ENCODE measurements around the gene FFAR1. TPM values are rescaled to one million over a fixed set of nuclear protein-coding genes. Genes with fewer than 3 reads are reported as not detected.
"Not testable (repeated sequence)": the region's sequence is repeated elsewhere in the genome, so short reads cannot be mapped to it uniquely, and the experiment has no call there.

The FFAR1 gene
- total and polyA plus RNA-seq, 2 experiments from 2014 or later: not detected

DNA sequence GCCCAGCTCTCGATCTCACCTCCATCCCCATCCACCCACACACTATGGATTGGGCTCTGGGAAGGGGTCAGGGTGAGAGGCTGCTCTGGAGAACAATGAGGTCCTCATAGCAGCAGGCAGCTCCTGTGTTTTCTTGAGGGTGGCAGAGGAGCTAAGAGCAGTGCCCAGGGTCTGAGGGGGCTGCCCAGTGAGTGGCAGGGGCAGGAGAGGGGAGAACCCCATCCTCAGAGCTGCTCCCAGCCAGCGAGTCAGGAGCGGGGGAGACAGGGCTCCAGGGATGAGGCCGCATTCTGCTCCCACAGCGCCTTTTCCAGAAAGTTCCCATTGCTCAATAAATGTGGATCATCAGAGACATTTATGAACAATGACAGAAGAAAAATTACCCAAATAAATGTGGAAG is 12.4 kb downstream of the FFAR1 start:
- H3F3A ChIP-seq (replicated peaks; ENCODE audit: low read depth); H3K27ac Mint-ChIP-seq; H2AFZ ChIP-seq; H3K4me1 Mint-ChIP-seq; H3K9me3 Mint-ChIP-seq; H3K4me1 ChIP-seq (ENCODE audit: insufficient read depth); H3K36me3 ChIP-seq (ENCODE audit: insufficient read depth); ATAC-seq; H3K27me3 Mint-ChIP-seq (ENCODE audit: insufficient read depth, low read depth, poor library complexity); H3K9me2 ChIP-seq (ENCODE audit: insufficient read depth); H3K27me3 ChIP-seq (ENCODE audit: insufficient read depth); DNase-seq (ENCODE audit: low spot score); H3K4me3 Mint-ChIP-seq; H3K79me2 ChIP-seq (replicated peaks; ENCODE audit: insufficient read depth); H3K4me2 ChIP-seq; H3K36me3 Mint-ChIP-seq (ENCODE audit: low read depth); H3K27ac ChIP-seq (ENCODE audit: low read depth); H3K4me3 ChIP-seq; H4K20me1 ChIP-seq (replicated peaks; ENCODE audit: insufficient read depth): not testable (repeated sequence)

DNA sequence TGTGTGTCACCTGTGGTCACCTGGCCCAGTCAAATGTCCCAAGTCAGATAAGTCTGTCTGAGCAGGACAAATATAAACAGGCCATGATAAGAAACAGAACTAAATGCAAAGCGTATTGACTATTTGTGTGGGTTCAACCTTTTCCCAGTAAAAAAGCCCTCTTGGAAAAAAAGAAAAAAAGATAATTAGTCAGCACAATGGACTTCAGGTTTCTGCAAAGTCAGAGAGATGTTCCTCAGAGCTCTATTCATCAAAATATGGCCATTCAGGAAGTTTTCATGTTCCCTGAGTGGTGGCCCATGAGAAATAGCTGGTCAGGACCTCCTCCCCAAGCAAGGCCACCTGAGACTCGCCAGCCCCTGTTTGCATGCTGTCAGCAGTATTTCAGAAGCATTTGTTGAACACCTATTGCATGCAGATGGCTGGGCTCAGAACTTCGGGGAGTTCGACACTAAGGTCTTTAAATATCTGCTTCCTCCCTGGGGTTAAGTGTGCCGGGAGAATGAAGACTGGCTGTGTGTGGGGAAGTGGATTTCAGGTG is 13.2 kb downstream of the FFAR1 start:
- H2AFZ ChIP-seq: no peak overlapping the region
- no peak overlapping the region for H3K27ac Mint-ChIP-seq
- no peaks in the 10 kb centered on the region for H3F3A ChIP-seq (replicated peaks; ENCODE audit: low read depth)
- H3K79me2 ChIP-seq (replicated peaks; ENCODE audit: insufficient read depth): no peaks in the 10 kb centered on the region
- H3K4me1 ChIP-seq (ENCODE audit: insufficient read depth): no peaks in the 10 kb centered on the region
- H3K27ac ChIP-seq (ENCODE audit: low read depth): no peak overlapping the region
- no peak overlapping the region for H3K4me3 Mint-ChIP-seq
- H3K9me3 Mint-ChIP-seq: no peaks in the 10 kb centered on the region
- no peaks in the 10 kb centered on the region for H3K36me3 ChIP-seq (ENCODE audit: insufficient read depth)
- H3K4me2 ChIP-seq: no peak overlapping the region
- peaks cover 5% of the 10 kb centered on the region for H3K4me1 Mint-ChIP-seq
- ATAC-seq (no peak), DNase-seq (ENCODE audit: low spot score) (no peak)
- H3K9me2 ChIP-seq (ENCODE audit: insufficient read depth): no peaks in the 10 kb centered on the region
- H3K4me3 ChIP-seq: no peak overlapping the region
- H3K36me3 Mint-ChIP-seq (ENCODE audit: low read depth): no peaks in the 10 kb centered on the region
- peaks cover 2% of the 10 kb centered on the region for H3K27me3 Mint-ChIP-seq (ENCODE audit: insufficient read depth, low read depth, poor library complexity)
- TF ChIP-seq ZNF331 (CRISPR knock-in tag; IDR thresholded peaks at IDR 0.05; ENCODE audit: low read depth) (no peak), EZH2phosphoT487 (IDR thresholded peaks at IDR 0.05; ENCODE audit: unreplicated experiment) (no peak)
- TF ChIP-seq, protein P1, sequence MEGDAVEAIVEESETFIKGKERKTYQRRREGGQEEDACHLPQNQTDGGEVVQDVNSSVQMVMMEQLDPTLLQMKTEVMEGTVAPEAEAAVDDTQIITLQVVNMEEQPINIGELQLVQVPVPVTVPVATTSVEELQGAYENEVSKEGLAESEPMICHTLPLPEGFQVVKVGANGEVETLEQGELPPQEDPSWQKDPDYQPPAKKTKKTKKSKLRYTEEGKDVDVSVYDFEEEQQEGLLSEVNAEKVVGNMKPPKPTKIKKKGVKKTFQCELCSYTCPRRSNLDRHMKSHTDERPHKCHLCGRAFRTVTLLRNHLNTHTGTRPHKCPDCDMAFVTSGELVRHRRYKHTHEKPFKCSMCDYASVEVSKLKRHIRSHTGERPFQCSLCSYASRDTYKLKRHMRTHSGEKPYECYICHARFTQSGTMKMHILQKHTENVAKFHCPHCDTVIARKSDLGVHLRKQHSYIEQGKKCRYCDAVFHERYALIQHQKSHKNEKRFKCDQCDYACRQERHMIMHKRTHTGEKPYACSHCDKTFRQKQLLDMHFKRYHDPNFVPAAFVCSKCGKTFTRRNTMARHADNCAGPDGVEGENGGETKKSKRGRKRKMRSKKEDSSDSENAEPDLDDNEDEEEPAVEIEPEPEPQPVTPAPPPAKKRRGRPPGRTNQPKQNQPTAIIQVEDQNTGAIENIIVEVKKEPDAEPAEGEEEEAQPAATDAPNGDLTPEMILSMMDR (conservative IDR thresholded peaks at IDR 0.05; ENCODE audit: low read depth in 2 of 2): no peak
- TF ChIP-seq, protein P2, sequence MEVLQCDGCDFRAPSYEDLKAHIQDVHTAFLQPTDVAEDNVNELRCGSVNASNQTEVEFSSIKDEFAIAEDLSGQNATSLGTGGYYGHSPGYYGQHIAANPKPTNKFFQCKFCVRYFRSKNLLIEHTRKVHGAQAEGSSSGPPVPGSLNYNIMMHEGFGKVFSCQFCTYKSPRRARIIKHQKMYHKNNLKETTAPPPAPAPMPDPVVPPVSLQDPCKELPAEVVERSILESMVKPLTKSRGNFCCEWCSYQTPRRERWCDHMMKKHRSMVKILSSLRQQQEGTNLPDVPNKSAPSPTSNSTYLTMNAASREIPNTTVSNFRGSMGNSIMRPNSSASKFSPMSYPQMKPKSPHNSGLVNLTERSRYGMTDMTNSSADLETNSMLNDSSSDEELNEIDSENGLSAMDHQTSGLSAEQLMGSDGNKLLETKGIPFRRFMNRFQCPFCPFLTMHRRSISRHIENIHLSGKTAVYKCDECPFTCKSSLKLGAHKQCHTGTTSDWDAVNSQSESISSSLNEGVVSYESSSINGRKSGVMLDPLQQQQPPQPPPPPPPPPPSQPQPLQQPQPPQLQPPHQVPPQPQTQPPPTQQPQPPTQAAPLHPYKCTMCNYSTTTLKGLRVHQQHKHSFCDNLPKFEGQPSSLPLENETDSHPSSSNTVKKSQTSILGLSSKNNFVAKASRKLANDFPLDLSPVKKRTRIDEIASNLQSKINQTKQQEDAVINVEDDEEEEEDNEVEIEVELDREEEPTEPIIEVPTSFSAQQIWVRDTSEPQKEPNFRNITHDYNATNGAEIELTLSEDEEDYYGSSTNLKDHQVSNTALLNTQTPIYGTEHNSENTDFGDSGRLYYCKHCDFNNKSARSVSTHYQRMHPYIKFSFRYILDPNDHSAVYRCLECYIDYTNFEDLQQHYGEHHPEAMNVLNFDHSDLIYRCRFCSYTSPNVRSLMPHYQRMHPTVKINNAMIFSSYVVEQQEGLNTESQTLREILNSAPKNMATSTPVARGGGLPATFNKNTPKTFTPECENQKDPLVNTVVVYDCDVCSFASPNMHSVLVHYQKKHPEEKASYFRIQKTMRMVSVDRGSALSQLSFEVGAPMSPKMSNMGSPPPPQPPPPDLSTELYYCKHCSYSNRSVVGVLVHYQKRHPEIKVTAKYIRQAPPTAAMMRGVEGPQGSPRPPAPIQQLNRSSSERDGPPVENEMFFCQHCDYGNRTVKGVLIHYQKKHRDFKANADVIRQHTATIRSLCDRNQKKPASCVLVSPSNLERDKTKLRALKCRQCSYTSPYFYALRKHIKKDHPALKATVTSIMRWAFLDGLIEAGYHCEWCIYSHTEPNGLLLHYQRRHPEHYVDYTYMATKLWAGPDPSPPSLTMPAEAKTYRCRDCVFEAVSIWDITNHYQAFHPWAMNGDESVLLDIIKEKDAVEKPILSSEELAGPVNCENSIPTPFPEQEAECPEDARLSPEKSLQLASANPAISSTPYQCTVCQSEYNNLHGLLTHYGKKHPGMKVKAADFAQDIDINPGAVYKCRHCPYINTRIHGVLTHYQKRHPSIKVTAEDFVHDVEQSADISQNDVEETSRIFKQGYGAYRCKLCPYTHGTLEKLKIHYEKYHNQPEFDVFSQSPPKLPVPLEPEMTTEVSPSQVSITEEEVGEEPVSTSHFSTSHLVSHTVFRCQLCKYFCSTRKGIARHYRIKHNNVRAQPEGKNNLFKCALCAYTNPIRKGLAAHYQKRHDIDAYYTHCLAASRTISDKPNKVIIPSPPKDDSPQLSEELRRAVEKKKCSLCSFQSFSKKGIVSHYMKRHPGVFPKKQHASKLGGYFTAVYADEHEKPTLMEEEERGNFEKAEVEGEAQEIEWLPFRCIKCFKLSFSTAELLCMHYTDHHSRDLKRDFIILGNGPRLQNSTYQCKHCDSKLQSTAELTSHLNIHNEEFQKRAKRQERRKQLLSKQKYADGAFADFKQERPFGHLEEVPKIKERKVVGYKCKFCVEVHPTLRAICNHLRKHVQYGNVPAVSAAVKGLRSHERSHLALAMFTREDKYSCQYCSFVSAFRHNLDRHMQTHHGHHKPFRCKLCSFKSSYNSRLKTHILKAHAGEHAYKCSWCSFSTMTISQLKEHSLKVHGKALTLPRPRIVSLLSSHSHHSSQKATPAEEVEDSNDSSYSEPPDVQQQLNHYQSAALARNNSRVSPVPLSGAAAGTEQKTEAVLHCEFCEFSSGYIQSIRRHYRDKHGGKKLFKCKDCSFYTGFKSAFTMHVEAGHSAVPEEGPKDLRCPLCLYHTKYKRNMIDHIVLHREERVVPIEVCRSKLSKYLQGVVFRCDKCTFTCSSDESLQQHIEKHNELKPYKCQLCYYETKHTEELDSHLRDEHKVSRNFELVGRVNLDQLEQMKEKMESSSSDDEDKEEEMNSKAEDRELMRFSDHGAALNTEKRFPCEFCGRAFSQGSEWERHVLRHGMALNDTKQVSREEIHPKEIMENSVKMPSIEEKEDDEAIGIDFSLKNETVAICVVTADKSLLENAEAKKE (CRISPR knock-in tag; IDR thresholded peaks at IDR 0.05): no peak
- H4K20me1 ChIP-seq (replicated peaks; ENCODE audit: insufficient read depth): no peaks in the 10 kb centered on the region
- H3K27me3 ChIP-seq (ENCODE audit: insufficient read depth): no peaks in the 10 kb centered on the region
